HEK293 (cell line): Measurements from ENCODE around the gene CHL1.

Experiments
- CTCF ChIA-PET: fragments of 350-600 bp; formaldehyde crosslinking; extraction: SDS; loops from one replicate; lab custom pipeline; 2021; ENCODE audit warnings: antibody characterized with exemption; lab: Yijun Ruan, JAX
- POLR2A ChIA-PET: fragments of 300-600 bp; formaldehyde crosslinking; extraction: SDS; loops from one replicate; lab custom pipeline; 2020; ENCODE audit warnings: antibody characterized with exemption, inconsistent platforms; lab: Yijun Ruan, JAX
- H3K27ac ChIP-seq: fragments of 200-500 bp; sonication (Bioruptor generic); 2 replicates; pipeline ENCODE4 v1.5.1; 2014; ENCODE audit warnings: low read depth, low read length, control low read depth, inconsistent platforms; ENCODE audit errors: extremely low read depth
- H3K36me3 ChIP-seq, 2 experiments: fragments of 200-500 bp in 1 of 2; sonication (Bioruptor generic) in 1 of 2; 1 replicate in 1 of 2; 2 replicates in 1 of 2; pipeline ENCODE4 v1.5.1; 2014 to 2017; ENCODE audit warnings: inconsistent platforms in 2 of 2, low read length in 2 of 2; ENCODE audit not compliant: control insufficient read depth in 2 of 2, insufficient read depth in 1 of 2
- H3K4me1 ChIP-seq: fragments of 200-500 bp; sonication (Bioruptor generic); 2 replicates; pipeline ENCODE4 v1.5.1; 2014; ENCODE audit warnings: mild to moderate bottlenecking, low read length, inconsistent platforms; ENCODE audit not compliant: control insufficient read depth, insufficient read depth
- H3K4me3 ChIP-seq: 2 replicates; pipeline ENCODE4 v1.5.1; 2011; ENCODE audit warnings: low read depth, mild to moderate bottlenecking, control low read depth, low read length, moderate library complexity
- H3K9me3 ChIP-seq: fragments of 200-500 bp; sonication (Bioruptor generic); 2 replicates; pipeline ENCODE4 v1.5.1; 2014; ENCODE audit warnings: low read depth, low read length, inconsistent platforms; ENCODE audit not compliant: control insufficient read depth, insufficient read depth
- GLIS2 ChIP-seq: fragments of 450-650 bp; formaldehyde crosslinking; IDR thresholded peaks from 2 replicates; pipeline ENCODE4 v1.5.1; 2016; ENCODE audit warnings: missing biosample characterization, missing genetic modification characterization
- SCRT2 ChIP-seq: fragments of 450-650 bp; formaldehyde crosslinking; IDR thresholded peaks from 2 replicates; pipeline ENCODE4 v1.5.1; 2016; ENCODE audit warnings: missing biosample characterization, missing genetic modification characterization
- SP7 ChIP-seq: fragments of 450-650 bp; formaldehyde crosslinking; IDR thresholded peaks from 2 replicates; pipeline ENCODE4 v1.5.1; 2016; ENCODE audit warnings: missing biosample characterization, missing genetic modification characterization
- WT1 ChIP-seq: fragments of 450-650 bp; formaldehyde crosslinking; IDR thresholded peaks from 2 replicates; pipeline ENCODE4 v1.5.1; 2016; ENCODE audit warnings: missing biosample characterization, missing genetic modification characterization
- ZBTB11 ChIP-seq: fragments of 450-650 bp; formaldehyde crosslinking; conservative IDR thresholded peaks from 2 replicates; pipeline ENCODE4 v1.5.1; 2016; ENCODE audit warnings: low read depth, missing biosample characterization, missing genetic modification characterization
- ZBTB7A ChIP-seq: fragments of 450-650 bp; formaldehyde crosslinking; IDR thresholded peaks from 2 replicates; pipeline ENCODE4 v1.5.1; 2016; ENCODE audit warnings: low read depth, missing biosample characterization, missing genetic modification characterization
- ZNF157 ChIP-seq: fragments of 450-650 bp; formaldehyde crosslinking; IDR thresholded peaks from 2 replicates; pipeline ENCODE4 v1.5.1; 2016; ENCODE audit warnings: missing biosample characterization, missing genetic modification characterization
- ZNF366 ChIP-seq: fragments of 450-650 bp; formaldehyde crosslinking; conservative IDR thresholded peaks from 2 replicates; pipeline ENCODE4 v1.5.1; 2016; ENCODE audit warnings: missing biosample characterization, missing genetic modification characterization
- ZNF391 ChIP-seq: fragments of 450-650 bp; formaldehyde crosslinking; IDR thresholded peaks from 2 replicates; pipeline ENCODE4 v1.5.1; 2016; ENCODE audit warnings: low read depth, missing biosample characterization, missing genetic modification characterization, borderline replicate concordance
- ZNF510 ChIP-seq: fragments of 450-650 bp; formaldehyde crosslinking; IDR thresholded peaks from 2 replicates; pipeline ENCODE4 v1.5.1; 2018; ENCODE audit warnings: mild to moderate bottlenecking, missing genetic modification characterization, missing biosample characterization; ENCODE audit not compliant: insufficient replicate concordance
- ZNF580 ChIP-seq: fragments of 450-650 bp; formaldehyde crosslinking; IDR thresholded peaks from 2 replicates; pipeline ENCODE4 v1.5.1; 2016; ENCODE audit warnings: missing biosample characterization, missing genetic modification characterization
- ZNF639 ChIP-seq: fragments of 450-650 bp; formaldehyde crosslinking; IDR thresholded peaks from 2 replicates; pipeline ENCODE4 v1.5.1; 2016; ENCODE audit warnings: missing biosample characterization, missing genetic modification characterization
- ZNF692 ChIP-seq: fragments of 450-650 bp; formaldehyde crosslinking; IDR thresholded peaks from 2 replicates; pipeline ENCODE4 v1.5.1; 2016; ENCODE audit warnings: missing biosample characterization, missing genetic modification characterization

CHL1 gene

GRCh38 chr3:277873-278272 is 81.3 kb downstream of the CHL1 start:
- CTCF ChIA-PET = no interaction called here

GRCh38 chr3:278300-279064 is 81.9 kb downstream of the CHL1 start:
- no peak overlapping the region for H3K4me3 ChIP-seq

More at GRCh38 chr3:277873-278272, 81.3 kb downstream of the CHL1 start:
- H3K9me3 ChIP-seq = no peaks in the 10 kb centered on the region
- no peaks in the 10 kb centered on the region for H3K36me3 ChIP-seq
- H3K4me1 ChIP-seq = no peaks in the 10 kb centered on the region
- TF ChIP-seq ZNF510 (no peak), ZNF692 (tag by site-specific recombination) (no peak), ZNF366 (tag by site-specific recombination) (no peak), SCRT2 (tag by site-specific recombination) (no peak), ZNF157 (tag by site-specific recombination) (no peak), ZNF639 (tag by site-specific recombination) (no peak), SP7 (tag by site-specific recombination) (no peak), GLIS2 (tag by site-specific recombination) (no peak), ZBTB11 (tag by site-specific recombination) (no peak), ZBTB7A (tag by site-specific recombination) (no peak), WT1 (tag by site-specific recombination) (no peak), ZNF391 (tag by site-specific recombination) (no peak)
- no peak overlapping the region for H3K4me3 ChIP-seq
- POLR2A ChIA-PET = no interaction called here
- no peak overlapping the region for H3K27ac ChIP-seq

More at GRCh38 chr3:278300-279064, 81.9 kb downstream of the CHL1 start:
- POLR2A ChIA-PET = no interaction called here
- Histone ChIP-seq H3K4me1 (no peaks in the 10 kb centered on the region), H3K36me3 (no peaks in the 10 kb centered on the region), H3K9me3 (no peaks in the 10 kb centered on the region), H3K27ac (no peak overlapping the region)
- no peak for TF ChIP-seq ZNF580 (tag by site-specific recombination)
- no peak for TF ChIP-seq ZNF639 (tag by site-specific recombination)
- CTCF ChIA-PET = interaction anchor here (0.6 kb wide), 1 partner anchor 138 kb away, joined by 3 read pairs; no protein-coding TSS in a partner anchor
